GM19099 (cell line): ENCODE measurements around the gene SVIP.

Experiments
- POLR2A ChIP-seq: IDR thresholded peaks from 3 replicates; pipeline ENCODE4 v1.6.1; 2011; ENCODE audit warnings: low read depth; ENCODE audit not compliant: insufficient read length; ENCODE audit errors: extremely low read depth

SVIP gene

DNA sequence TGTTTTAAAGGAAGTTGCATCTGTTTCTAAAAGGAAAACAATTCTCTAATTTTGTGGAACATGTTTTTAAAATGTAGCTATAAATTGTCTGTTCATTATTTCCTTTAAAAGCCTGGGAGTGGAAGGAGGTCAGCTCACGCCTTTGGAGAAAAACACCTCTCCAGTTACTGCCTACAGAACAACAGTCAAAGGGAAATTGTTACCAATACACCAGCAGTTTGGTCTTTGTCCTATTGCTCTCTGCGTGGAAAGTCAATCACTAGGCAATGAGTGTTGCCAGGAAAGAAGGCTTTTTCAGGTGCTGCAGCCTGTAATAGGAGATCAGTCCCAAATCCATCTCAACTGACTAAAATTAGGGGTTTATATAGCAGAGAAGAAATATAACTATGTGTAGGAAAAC lies 22.2 kb downstream of the SVIP start:
- TF ChIP-seq POLR2A, result no peak

DNA sequence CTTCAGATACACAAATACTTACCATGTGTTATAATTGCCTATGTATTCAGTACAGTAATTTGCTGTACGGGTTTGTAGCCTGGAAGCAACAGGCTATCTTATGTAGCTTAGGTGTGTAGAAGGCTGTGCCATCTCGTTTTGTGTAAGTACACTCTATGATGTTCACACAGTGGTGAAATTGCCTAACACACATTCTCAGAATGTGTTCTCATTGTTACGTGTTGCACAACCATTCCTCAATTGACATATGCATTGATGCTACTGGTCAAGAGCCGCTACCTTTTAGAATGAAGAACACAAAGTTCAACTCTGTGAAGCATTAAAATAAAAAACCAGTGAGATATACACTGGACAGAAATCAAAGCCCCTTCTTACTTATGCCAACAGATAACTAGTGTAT lies 26.7 kb downstream of the SVIP start:
- no peak for TF ChIP-seq POLR2A

DNA sequence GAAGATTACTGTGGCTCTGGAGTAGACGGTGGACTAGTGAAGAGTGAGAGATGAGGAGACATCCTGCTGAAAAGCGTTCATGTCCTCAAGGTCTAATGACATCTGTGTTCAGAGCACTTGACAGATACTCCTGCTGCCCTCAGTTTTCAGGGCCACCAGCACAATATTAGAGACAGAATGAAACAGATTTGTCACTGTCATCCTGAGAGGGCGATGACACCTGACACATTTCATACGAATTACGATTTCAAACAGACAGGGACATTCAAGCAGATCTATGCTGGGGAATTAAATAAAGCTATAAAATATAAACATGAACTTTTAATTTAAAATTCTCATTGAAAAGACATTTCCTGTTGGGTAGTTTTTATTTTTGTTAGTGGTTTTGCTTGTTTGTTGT lies 29.1 kb downstream of the SVIP start:
- TF ChIP-seq POLR2A, result no peak

DNA sequence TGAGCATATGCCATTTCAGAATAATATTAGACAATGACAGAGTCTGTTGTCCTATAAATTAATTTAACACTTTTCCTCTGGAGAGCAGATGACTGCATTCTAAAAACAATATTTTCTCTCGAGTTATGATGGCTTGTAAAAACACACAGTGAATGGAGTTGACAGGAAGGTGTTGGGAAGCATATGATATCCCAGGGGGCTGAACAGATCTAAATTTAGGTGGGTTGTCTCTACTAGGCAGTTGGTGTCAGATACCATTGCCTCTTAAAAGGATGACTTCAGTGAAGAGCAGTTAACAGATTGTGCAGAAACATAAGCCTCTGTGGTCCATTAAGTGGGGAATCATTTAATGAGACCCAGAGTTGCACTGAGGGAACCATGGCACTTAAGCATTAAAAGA lies 30.7 kb downstream of the SVIP start:
- no peak for TF ChIP-seq POLR2A

DNA sequence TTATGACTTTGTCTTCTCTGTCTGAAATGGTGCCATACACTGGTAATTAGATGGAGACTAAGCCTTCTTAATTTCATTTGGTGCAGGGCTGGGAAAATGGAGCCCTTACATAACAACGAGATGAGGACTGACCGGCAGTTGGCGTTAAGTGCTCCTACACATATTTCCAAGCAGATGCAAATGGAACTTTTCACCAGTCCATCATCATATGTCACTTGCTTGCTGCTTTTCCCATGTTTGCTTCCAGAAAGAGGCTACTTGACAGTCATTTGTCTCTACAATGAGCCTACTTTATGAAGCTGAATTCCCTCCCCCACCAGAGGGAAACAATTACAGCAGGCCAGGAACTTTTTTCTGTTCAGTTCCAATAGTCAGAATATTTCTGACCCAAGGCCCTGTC lies 32.6 kb downstream of the SVIP start:
- no peak for TF ChIP-seq POLR2A

DNA sequence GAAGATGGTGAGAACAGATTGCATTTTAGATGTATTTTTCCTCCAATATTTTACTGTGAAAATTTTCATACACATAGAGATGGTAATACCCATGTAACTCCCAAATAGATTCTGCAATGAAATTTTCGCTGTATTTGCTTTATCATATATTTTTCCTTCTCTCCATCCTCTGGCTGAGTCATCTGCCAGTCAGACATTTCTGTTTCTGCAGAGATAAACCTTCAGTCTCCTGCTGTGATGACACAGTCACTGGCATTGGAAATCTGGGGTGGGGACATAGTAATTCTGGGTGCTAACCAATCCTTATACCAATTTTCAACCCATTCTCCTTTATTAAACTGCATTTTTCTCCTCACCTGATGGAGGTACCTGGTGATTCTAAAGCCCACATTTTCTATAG lies 33.7 kb downstream of the SVIP start:
- TF ChIP-seq POLR2A, result no peak

DNA sequence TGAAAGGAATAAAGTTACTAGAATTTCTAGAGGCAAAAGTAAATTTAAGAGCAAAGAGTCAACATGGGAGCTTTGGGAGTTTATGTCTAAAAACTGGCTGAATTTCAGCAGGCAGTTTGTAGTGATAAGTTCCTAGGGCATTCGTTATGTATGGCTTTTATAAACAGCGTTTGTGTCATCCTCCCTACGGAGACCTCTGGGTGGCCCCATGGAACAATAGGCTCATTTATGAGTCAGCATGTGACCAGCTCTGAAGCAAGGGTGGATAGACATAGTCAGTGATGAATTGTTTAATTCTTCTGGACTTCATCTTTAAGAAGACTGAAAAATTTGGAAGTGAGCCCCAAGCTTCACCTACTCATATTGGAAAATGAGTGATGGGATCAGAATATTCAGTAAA lies 37.1 kb downstream of the SVIP start:
- TF ChIP-seq POLR2A, result no peak

DNA sequence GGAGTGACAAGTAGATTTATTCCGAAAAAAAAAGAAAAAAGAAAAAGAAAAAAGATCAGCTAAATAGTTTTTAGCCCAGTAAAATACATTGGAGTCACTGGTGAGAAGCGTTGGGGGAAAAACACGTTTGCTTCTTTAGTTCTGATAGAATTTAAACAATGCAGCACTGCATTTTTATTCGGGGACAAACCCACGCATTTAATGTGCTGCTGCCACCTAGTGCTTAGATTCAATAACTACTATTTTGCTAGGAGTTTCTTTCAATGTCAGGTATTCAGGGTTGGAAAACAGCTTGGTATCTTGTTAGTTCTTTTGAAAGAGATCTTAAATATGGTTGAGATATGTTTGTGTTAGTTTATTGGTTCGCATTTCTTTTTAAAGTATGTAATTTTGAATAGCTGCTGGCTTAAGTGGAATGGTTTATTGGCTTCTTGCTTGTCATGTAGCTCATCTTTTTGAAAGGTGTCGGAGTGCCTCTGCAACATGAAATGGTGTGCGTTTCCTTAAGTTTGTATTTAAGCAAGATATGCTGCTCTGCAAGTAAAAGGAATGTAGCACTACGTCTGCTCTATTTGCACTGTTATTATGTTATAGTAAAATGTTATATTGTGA lies 41.9 kb downstream of the SVIP start:
- no peak for TF ChIP-seq POLR2A

DNA sequence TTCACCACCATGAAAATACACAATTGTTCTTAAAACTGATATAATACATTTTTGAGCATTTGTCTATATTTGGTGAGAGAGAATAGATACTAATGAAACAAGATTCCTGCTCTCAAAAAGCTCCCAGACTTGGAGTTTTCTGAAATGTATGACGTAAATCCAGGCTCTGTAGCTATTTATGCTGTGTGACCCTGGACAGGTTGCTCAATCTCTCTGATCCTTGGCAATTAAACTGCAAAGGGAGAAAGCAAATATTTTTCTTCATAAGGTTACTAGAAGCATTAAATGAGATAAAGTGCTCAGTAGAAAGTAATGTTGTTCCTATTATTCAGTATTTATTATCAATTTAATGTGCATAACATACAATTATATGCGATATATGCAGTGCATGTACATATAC lies 42.5 kb downstream of the SVIP start:
- TF ChIP-seq POLR2A, result no peak

DNA sequence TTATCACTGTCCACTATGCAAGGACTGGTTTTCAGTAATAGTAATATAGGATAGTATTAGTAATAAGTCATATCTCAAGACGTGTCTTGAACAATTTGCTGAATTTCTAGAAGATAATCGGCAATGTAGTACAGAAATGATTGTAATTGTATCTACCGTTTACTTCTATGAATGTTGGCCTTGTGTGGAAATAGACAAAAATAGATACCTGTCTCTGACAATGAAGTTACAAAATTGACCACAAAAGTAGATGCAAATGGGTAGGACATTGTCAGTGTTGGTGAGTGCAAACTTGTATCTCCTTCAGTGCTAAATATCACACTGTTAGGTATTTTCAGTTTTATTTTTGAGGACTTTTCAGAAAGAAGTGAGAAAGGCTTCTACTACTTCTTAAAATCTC lies 43.1 kb downstream of the SVIP start:
- TF ChIP-seq POLR2A, result no peak

DNA sequence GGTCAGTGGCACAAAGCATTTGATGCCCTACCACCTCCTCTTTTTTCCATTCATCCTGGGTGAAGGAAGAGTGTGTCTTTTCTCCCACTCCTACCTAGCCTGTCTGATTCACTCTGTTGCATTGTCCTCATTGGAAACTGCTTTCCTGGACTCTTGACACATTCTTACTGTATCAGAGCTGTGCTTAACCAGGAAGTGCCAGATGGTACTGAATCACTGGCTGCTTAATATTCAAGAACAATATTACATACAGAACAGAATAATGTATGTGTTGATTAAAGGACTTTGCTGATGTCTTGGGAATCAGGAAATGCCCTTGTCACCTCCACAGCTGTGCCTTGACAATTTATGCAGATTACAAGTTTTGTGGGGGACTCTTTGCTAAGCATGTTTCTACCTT lies 44.4 kb downstream of the SVIP start:
- TF ChIP-seq POLR2A, result no peak

DNA sequence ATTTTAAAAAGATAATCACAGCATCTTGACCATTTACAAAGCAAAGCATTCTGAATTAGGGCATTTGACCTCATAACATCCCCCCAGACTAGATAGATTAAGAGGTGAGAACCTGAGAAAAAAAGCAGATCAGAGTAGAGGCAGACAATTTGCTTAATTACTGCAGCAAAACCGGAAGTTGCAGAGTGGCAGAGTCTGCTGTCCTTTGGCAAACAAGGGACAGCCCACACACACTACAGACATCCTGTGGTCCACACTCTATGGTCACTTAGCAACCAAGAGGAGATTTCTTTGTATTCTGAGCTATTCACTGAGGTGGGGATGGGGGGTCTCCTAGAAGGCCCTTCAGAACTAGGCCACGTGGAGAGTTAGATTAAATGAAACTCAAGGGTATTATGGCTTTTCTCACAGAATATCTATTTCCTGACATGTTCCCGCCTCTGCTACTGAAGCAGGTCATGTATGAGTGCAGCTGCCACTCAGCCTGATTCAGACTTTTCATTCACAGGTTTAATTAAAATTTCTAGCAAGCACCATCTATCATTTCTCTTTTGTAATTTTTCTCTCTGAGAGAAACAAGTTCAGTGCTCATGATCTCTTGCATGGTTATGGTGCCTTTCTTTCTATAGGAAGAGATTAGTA lies 48.5 kb downstream of the SVIP start:
- TF ChIP-seq POLR2A, result no peak

DNA sequence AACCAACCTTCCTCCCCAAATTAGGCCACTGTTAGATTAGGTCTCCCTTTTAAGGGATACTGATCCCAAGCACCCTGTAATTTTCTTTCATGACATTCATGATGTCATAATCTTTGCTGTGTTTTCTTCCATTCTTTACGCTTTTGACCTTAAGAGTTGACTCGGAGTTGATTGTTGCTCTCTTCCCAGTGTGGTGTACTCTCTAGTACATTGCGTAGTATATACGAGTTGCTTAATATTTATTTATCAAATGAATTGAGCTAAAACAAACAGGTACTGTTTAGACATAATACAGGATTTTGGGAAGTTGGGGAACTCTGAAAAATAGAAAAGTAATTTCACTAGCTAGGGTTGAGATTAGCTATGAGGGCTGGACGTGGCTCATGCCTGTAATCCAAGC lies 49.8 kb downstream of the SVIP start:
- no peak for TF ChIP-seq POLR2A

DNA sequence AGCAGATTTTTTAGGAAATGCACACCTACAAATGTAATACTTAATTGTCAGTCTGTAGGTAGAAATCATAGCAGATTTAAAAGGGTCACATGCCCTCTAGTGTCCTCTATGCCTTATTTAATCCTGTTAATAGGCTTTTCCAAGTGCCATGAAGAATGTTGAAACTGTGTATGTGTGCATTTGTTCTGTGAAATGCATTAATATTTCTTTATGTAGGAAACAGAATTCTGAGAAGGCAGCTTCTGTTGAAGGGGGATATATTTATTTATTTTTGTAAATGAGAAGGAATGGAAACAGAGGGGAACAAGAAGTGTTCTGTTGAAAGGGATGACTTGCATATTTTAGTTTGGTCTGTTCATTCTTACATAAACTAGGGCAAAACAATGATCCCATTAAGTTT lies 51.0 kb downstream of the SVIP start:
- no peak for TF ChIP-seq POLR2A

DNA sequence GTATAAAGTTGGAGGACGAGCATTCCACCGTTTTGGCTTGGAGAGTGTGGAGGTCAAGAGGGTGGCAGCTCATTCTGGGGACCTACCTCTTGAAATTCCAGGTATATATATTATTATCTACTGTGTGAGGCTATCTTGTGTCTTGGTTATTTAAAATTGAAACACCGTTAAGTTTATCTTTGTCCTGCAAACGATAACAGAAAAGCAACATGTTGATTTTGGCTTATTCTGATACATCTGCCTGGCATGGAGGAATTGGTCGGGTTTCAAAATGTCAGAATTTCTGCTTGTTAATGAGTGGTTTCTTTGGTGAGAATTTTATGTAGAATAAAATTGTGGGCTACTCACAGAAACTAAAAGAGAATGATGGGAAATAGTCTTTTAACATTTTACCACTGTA lies 54.4 kb downstream of the SVIP start:
- no peak for TF ChIP-seq POLR2A

DNA sequence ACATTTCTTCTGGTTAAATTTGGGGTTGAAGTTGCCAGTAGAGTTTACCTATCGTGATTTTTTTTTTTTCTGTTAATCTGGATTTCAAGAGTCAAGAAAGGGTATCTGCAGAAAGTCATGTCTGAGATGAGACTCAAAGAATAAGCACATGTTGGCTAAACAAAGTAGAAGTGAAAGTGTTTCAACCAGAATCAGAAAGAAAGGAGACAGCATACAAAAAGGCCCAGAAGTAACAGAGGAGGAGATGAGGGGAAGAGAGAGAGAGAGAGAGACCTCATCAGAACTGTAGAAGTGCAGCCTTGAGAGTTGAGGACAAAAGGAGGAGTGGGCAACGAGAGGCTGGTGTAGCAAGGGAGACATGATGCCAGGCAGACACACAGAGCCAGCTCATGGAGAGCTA lies 54.9 kb downstream of the SVIP start:
- no peak for TF ChIP-seq POLR2A

DNA sequence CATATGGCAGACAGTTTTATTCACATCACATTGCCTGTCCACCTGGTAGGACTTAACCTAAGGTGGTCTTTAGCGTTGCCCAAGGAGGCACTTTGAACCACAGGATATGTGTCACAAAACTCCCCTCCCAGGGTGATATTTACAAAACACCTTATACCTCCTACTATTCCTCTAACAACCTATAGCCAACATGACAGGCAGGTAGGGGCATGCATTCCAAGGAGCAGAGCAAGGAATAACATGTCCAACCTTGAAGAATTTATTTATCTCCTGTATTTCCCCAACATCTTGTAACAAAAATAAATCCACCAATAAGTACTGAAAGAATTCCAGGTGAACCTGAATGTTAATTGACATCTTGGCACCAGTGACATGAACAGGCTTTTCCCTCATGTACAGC lies 60.5 kb downstream of the SVIP start:
- TF ChIP-seq POLR2A, result no peak
